Tibial artery (tissue), 4 donors: ENCODE results near the gene INTS1.

ENCODE experiments used
- DNase-seq, 2 donors: peaks; one replicate each; pipeline ENCODE4 v3.0.0-alpha.2; 2019
- H3K27ac ChIP-seq, 2 donors: fragments of 200-600 bp; sonication (generic) in 1 of 2; 1 replicate in 1 of 2; 2 replicates in 1 of 2; pipeline ENCODE4 v1.5.1; 2018 to 2019; ENCODE audit warnings: mild to moderate bottlenecking in 1 of 2
- H3K27me3 ChIP-seq, 2 donors: fragments of 200-600 bp; sonication (generic) in 1 of 2; one replicate each; pipeline versions ENCODE4 v1.5.1 to v1.6.0; 2016 to 2019
- H3K36me3 ChIP-seq, 3 donors: fragments of 200-600 bp; sonication (generic) in 2 of 3; one replicate each; pipeline ENCODE4 v1.5.1; 2016 to 2019; ENCODE audit warnings: mild to moderate bottlenecking in 2 of 3
- H3K4me1 ChIP-seq, 4 donors: fragments of 200-600 bp; sonication (generic) in 2 of 4; 1 replicate in 3 of 4; 2 replicates in 1 of 4; pipeline ENCODE4 v1.5.1; 2016 to 2019
- H3K4me3 ChIP-seq, 2 donors: fragments of 200-600 bp; sonication (generic) in 1 of 2; 1 replicate in 1 of 2; 2 replicates in 1 of 2; pipeline ENCODE4 v1.5.1; 2018 to 2019; ENCODE audit warnings: mild to moderate bottlenecking in 2 of 2
- H3K9me3 ChIP-seq, 3 donors: fragments of 200-600 bp; sonication (generic) in 1 of 3; one replicate each; pipeline ENCODE4 v1.5.1; 2016 to 2019
- CTCF ChIP-seq, 2 experiments: fragments of 200-600 bp in 1 of 2; fragments of 450-650 bp in 1 of 2; IDR thresholded peaks; one replicate each; pipeline ENCODE4 v1.5.1; 2017 to 2019; ENCODE audit warnings: antibody characterized with exemption in 2 of 2, mild to moderate bottlenecking in 1 of 2, moderate library complexity in 1 of 2
- intact Hi-C: fragments of 100-400 bp; cut with DNase I; formaldehyde crosslinking; loops from one replicate; pipeline ENCODE4 v1.15.0; 2023; ENCODE audit warnings: low total_unique reads

INTS1 gene

GRCh38 chr7:1500064-1500807, 4.0 kb downstream of the INTS1 start:
- no peak for TF ChIP-seq CTCF (IDR thresholded peaks at IDR 0.05)
- intact Hi-C loops, result loop anchor here (5.0 kb wide), 1 partner anchor 812 kb away; the partner anchor contains the start of gene SNX8
- peaks cover 51 to 77% (median 70%) of the 10 kb centered on the region in 3 donors for H3K36me3 ChIP-seq
- no peaks in the 10 kb centered on the region for H3K27me3 ChIP-seq
- H3K27ac ChIP-seq, result no peak overlapping the region
- no peak overlapping the region for H3K4me3 ChIP-seq
- DNase-seq, result no peak
- H3K4me1 ChIP-seq, result peaks cover 0 to 28% (median 19%) of the 10 kb centered on the region in 4 donors
- no peaks in the 10 kb centered on the region for H3K9me3 ChIP-seq

GRCh38 chr7:1499367-1500029, 4.7 kb downstream of the INTS1 start:
- TF ChIP-seq CTCF (IDR thresholded peaks at IDR 0.05), result no peak
- Histone ChIP-seq H3K27ac (no peak overlapping the region), H3K27me3 (no peaks in the 10 kb centered on the region), H3K36me3 (peaks cover 58 to 85% (median 78%) of the 10 kb centered on the region in 3 donors), H3K4me3 (no peak overlapping the region), H3K9me3 (no peaks in the 10 kb centered on the region), H3K4me1 (peaks cover 0 to 23% (median 17%) of the 10 kb centered on the region in 4 donors)
- intact Hi-C loops, result loop anchor here (5.0 kb wide), 1 partner anchor 813 kb away; the partner anchor contains the start of gene SNX8
- no peak for DNase-seq

GRCh38 chr7:1498370-1499305, 5.6 kb downstream of the INTS1 start:
- Histone ChIP-seq H3K4me1 (peaks cover 0 to 22% (median 15%) of the 10 kb centered on the region in 4 donors), H3K4me3 (no peak overlapping the region), H3K27ac (no peak overlapping the region), H3K36me3 (peaks cover 65 to 93% (median 86%) of the 10 kb centered on the region in 3 donors), H3K9me3 (no peaks in the 10 kb centered on the region), H3K27me3 (no peaks in the 10 kb centered on the region)
- intact Hi-C loops, result no loop called here
- TF ChIP-seq CTCF (IDR thresholded peaks at IDR 0.05), result no peak
- no peak for DNase-seq

- intact Hi-C loops, result no loop called here
These were observed 6.8 kb downstream of the INTS1 start for GRCh38 chr7:1497293-1497927.

More at GRCh38 chr7:1497293-1497927, 6.8 kb downstream of the INTS1 start:
- DNase-seq, result no peak
- no peaks in the 10 kb centered on the region for H3K27me3 ChIP-seq
- no peak for TF ChIP-seq CTCF (IDR thresholded peaks at IDR 0.05)
- H3K4me1 ChIP-seq, result peaks cover 0 to 10% (median 4%) of the 10 kb centered on the region in 4 donors
- H3K4me3 ChIP-seq, result no peak overlapping the region
- H3K27ac ChIP-seq, result no peak overlapping the region
- peaks cover 77 to 100% (median 96%) of the 10 kb centered on the region in 3 donors for H3K36me3 ChIP-seq
- H3K9me3 ChIP-seq, result no peaks in the 10 kb centered on the region
